GM12878 (cell line): ENCODE measurements around the gene MLLT3. TPM values are rescaled to one million over a fixed set of nuclear protein-coding genes. Genes with fewer than 3 reads are reported as not detected.

Experiments used
- ATAC-seq: fragments of 200-7000 bp; cut with Tn5 transposase; 3 replicates; pipeline ENCODE4 v1.9.1; 2020; ENCODE audit warnings: mild to moderate bottlenecking, moderate library complexity
- BruUV-seq: library from RNA; stranded (reverse); fragments of 400-500 nt; replicated peaks from 2 replicates; lab custom pipeline; 2021; lab: Mats Ljungman, UMichigan
- CTCF ChIA-PET: fragments of 300-600 bp; sonication (Branson Sonifier 250); formaldehyde crosslinking; extraction: SDS; loops from one replicate; lab custom pipeline; 2021; ENCODE audit warnings: inconsistent platforms; lab: Yijun Ruan, JAX
- POLR2A ChIA-PET: fragments of 350-600 bp; formaldehyde crosslinking; extraction: SDS; loops from one replicate; lab custom pipeline; 2021; ENCODE audit warnings: inconsistent platforms; lab: Charles Lee
- RAD21 ChIA-PET: fragments of 300-600 bp; sonication (Branson Sonifier 250); formaldehyde crosslinking; loops from one replicate; lab custom pipeline; 2023; ENCODE audit warnings: antibody characterized with exemption; ENCODE audit not compliant: unreplicated experiment; lab: Charles Lee
- SMC1A ChIA-PET: fragments of 300-600 bp; sonication (Branson Sonifier 250); formaldehyde crosslinking; loops from one replicate; lab custom pipeline; 2023; ENCODE audit not compliant: unreplicated experiment, uncharacterized antibody; lab: Charles Lee
- DNase-seq: peaks from one replicate; pipeline ENCODE4 v3.0.0-alpha.2; 2011; ENCODE audit warnings: low read depth, low spot score
- FAIRE-seq: peaks from 3 replicates; lab custom pipeline; 2011; peaks lifted over from hg19 to GRCh38; lab: Jason Lieb, UNC
- H2AFZ ChIP-seq: 2 replicates; pipeline ENCODE4 v1.6.0; 2011; ENCODE audit warnings: low read depth, low read length, control low read depth; ENCODE audit not compliant: control insufficient read depth
- H3K27ac ChIP-seq: 2 replicates; pipeline ENCODE4 v1.5.1; 2011; ENCODE audit warnings: control low read depth; ENCODE audit not compliant: control insufficient read depth, insufficient read depth
- H3K27me3 ChIP-seq, 2 experiments: replicated peaks in 1 of 2; 2 replicates each; pipeline versions ENCODE4 v1.6.0 to v1.6.1; 2011; ENCODE audit warnings: low read length in 1 of 2; ENCODE audit not compliant: control insufficient read depth in 2 of 2, insufficient read depth in 2 of 2
- H3K36me3 ChIP-seq, 2 experiments: 2 replicates each; pipeline ENCODE4 v1.5.1; 2011; ENCODE audit warnings: low read length in 1 of 2; ENCODE audit not compliant: control insufficient read depth in 2 of 2, insufficient read depth in 2 of 2
- H3K4me1 ChIP-seq: 2 replicates; pipeline ENCODE4 v1.6.1; 2011; ENCODE audit warnings: mild to moderate bottlenecking, low read length, moderate library complexity, mixed read lengths; ENCODE audit not compliant: control insufficient read depth, insufficient read depth
- H3K4me2 ChIP-seq: 2 replicates; pipeline ENCODE4 v1.6.0; 2011; ENCODE audit warnings: control low read depth; ENCODE audit not compliant: control insufficient read depth, insufficient read depth
- H3K4me3 ChIP-seq: fragments of 200-600 bp; sonication (generic); 2 replicates; pipeline ENCODE4 v1.5.1; 2016
- H3K79me2 ChIP-seq: 2 replicates; pipeline ENCODE4 v1.6.0; 2011; ENCODE audit warnings: low read length; ENCODE audit not compliant: control insufficient read depth, insufficient read depth
- H3K9ac ChIP-seq: 2 replicates; pipeline ENCODE4 v1.8.0; 2011; ENCODE audit warnings: low read length, control low read depth, mixed read lengths; ENCODE audit not compliant: control insufficient read depth, insufficient read depth
- H3K9me3 ChIP-seq: replicated peaks from 3 replicates; pipeline ENCODE4 v1.5.1; 2011; ENCODE audit warnings: mild to moderate bottlenecking, low read length; ENCODE audit not compliant: control insufficient read depth, insufficient read depth
- H4K20me1 ChIP-seq: 2 replicates; pipeline ENCODE4 v1.6.0; 2011; ENCODE audit not compliant: control insufficient read depth, insufficient read depth
- ATF2 ChIP-seq: IDR thresholded peaks from 2 replicates; pipeline ENCODE4 v1.6.1; 2012; ENCODE audit warnings: low read length, inconsistent platforms
- ATF3 ChIP-seq: IDR thresholded peaks from 2 replicates; pipeline ENCODE4 v1.6.1; 2011; ENCODE audit warnings: low read depth, mild to moderate bottlenecking, low read length, moderate library complexity, borderline replicate concordance; ENCODE audit errors: extremely low read depth
- CEBPB ChIP-seq, 2 experiments: fragments of 150-350 bp in 1 of 2; IDR thresholded peaks; 2 replicates each; pipeline ENCODE4 v1.6.1; 2012 to 2014; ENCODE audit warnings: low read depth in 2 of 2, low read length in 2 of 2, borderline replicate concordance in 1 of 2, inconsistent platforms in 1 of 2
- CHD2 ChIP-seq: IDR thresholded peaks from 2 replicates; pipeline ENCODE4 v1.6.1; 2011; ENCODE audit warnings: low read depth, low read length, improper control_type of control experiment, borderline replicate concordance
- E2F8 ChIP-seq: fragments of 450-650 bp; IDR thresholded peaks from 2 replicates; pipeline ENCODE4 v1.6.1; 2018; ENCODE audit warnings: mild to moderate bottlenecking, low read depth, moderate library complexity; ENCODE audit not compliant: partially characterized antibody
- EP300 ChIP-seq, 2 experiments: fragments of 150-350 bp in 1 of 2; IDR thresholded peaks; 2 replicates each; pipeline ENCODE4 v1.6.1; 2011 to 2012; ENCODE audit warnings: low read depth in 2 of 2, low read length in 2 of 2, borderline replicate concordance in 1 of 2, improper control_type of control experiment in 1 of 2, inconsistent platforms in 1 of 2; ENCODE audit not compliant: control insufficient read depth in 1 of 2
- JUND ChIP-seq: IDR thresholded peaks from 2 replicates; pipeline ENCODE4 v1.6.1; 2012; ENCODE audit warnings: low read depth, mild to moderate bottlenecking, low read length, improper control_type of control experiment, moderate library complexity
- KDM1A ChIP-seq: fragments of 200-600 bp; sonication (generic); IDR thresholded peaks from 2 replicates; pipeline ENCODE4 v1.6.1; 2016; ENCODE audit warnings: borderline replicate concordance
- MEF2A ChIP-seq: IDR thresholded peaks from 2 replicates; pipeline ENCODE4 v1.6.1; 2011; ENCODE audit warnings: low read depth, mild to moderate bottlenecking, low read length, moderate library complexity; ENCODE audit not compliant: insufficient read depth
- MEF2B ChIP-seq: fragments of 450-650 bp; IDR thresholded peaks from 2 replicates; pipeline ENCODE4 v1.6.1; 2018; ENCODE audit warnings: mild to moderate bottlenecking, moderate library complexity; ENCODE audit not compliant: partially characterized antibody, poor library complexity, severe bottlenecking
- MTA2 ChIP-seq: fragments of 450-650 bp; IDR thresholded peaks from 2 replicates; pipeline ENCODE4 v1.6.1; 2016; ENCODE audit warnings: low read depth, mild to moderate bottlenecking, moderate library complexity
- POLR2A ChIP-seq: IDR thresholded peaks from 2 replicates; pipeline ENCODE4 v1.6.1; 2011; ENCODE audit warnings: low read depth, mild to moderate bottlenecking, low read length
- RBBP5 ChIP-seq: fragments of 200-600 bp; sonication (generic); conservative IDR thresholded peaks from 2 replicates; pipeline ENCODE4 v1.6.1; 2016
- SIN3A ChIP-seq: IDR thresholded peaks from 2 replicates; pipeline ENCODE4 v1.6.1; 2012; ENCODE audit warnings: low read depth, low read length, improper control_type of control experiment
- SKIL ChIP-seq: fragments of 450-650 bp; IDR thresholded peaks from 2 replicates; pipeline ENCODE4 v1.6.1; 2017; ENCODE audit warnings: mild to moderate bottlenecking, low read depth, inconsistent platforms; ENCODE audit not compliant: poor library complexity, severe bottlenecking
- WGBS: methylation state at CpG from one replicate; pipeline ENCODE4 v1.1.6; 2016; ENCODE audit warnings: low lambda C conversion rate; ENCODE audit not compliant: insufficient replicate concordance, insufficient coverage; ENCODE audit errors: missing lambda C conversion rate; 5-methylcytosine and 5-hydroxymethylcytosine counted together
- in situ Hi-C: fragments of 300-500 bp; cut with MboI; formaldehyde crosslinking; loops from 9 replicates; pipeline ENCODE4 v1.14.3; 2018; ENCODE audit warnings: mixed read lengths
- intact Hi-C: fragments of 100-400 bp; cut with micrococcal nuclease; formaldehyde crosslinking; loops from one replicate; pipeline ENCODE4 v1.14.2; 2022; ENCODE audit not compliant: unreplicated experiment
- polyA plus RNA-seq, 11 experiments: library from polyadenylated mRNA; depleted of rRNA in 4 of 11; unstranded in 6 of 11; stranded (reverse) in 5 of 11; fragments of >200 nt; fragmentation: Nextera tagmentation in 4 of 11; fragmentation: Illumina TruSeq in 1 of 11; extraction: Ambion mirVana in 4 of 11; extraction: Trizol in 1 of 11; gene quantifications; 1 replicate in 1 of 11; 2 replicates in 10 of 11; pipeline versions ENCODE4 v1.2.1 to v1.2.3, GENCODE V29; 2011 to 2016; ENCODE audit warnings: inconsistent platforms in 2 of 11, missing spikeins in 2 of 11, low read depth in 1 of 11
- total RNA-seq, 4 experiments: library from RNA; depleted of rRNA in 3 of 4; stranded (reverse); fragments of >200 nt in 3 of 4; fragmentation: Illumina TruSeq in 1 of 4; extraction: Trizol in 1 of 4; gene quantifications; 2 replicates each; pipeline versions ENCODE4 v1.2.1 to v1.2.3, GENCODE V29; 2013 to 2021

MLLT3 gene
- total and polyA plus RNA-seq, 10 of the 15 experiments (the other 5 are each of a cell fraction or from before 2014, with no cell fraction given): 17.7 to 72.3 (median 35.6) TPM

- Histone ChIP-seq H3K36me3 (peaks cover 0 to 5% of the 10 kb centered on the region in 2 experiments; a peak in 1 of 4 replicates), H3K4me2 (no peak overlapping the region), H2AFZ (no peak overlapping the region), H3K79me2 (peaks cover 6% of the 10 kb centered on the region), H3K9ac (no peak overlapping the region), H3K4me3 (no peak overlapping the region), H3K27ac (no peak overlapping the region), H4K20me1 (no peaks in the 10 kb centered on the region), H3K4me1 (peaks cover 19% of the 10 kb centered on the region), H3K27me3 (no peaks in the 10 kb centered on the region), H3K9me3 (no peaks in the 10 kb centered on the region)
- ChIA-PET CTCF (interaction anchor here (0.7 to 1.6 kb wide), 7 partner anchors 8 to 122 kb away, joined by 3 to 5 read pairs (median 3); no protein-coding TSS in a partner anchor), RAD21 (interaction anchor here (1.8 kb wide), 1 partner anchor 185 kb away, joined by 6 read pairs; the partner anchor contains the start of gene MLLT3), SMC1A (interaction anchor here (0.7 to 2.2 kb wide), 13 partner anchors 8 to 181 kb away, joined by 3 to 8 read pairs (median 4); no protein-coding TSS in a partner anchor), POLR2A (interaction anchor here (1.1 to 1.9 kb wide), 2 partner anchors 10 to 12 kb away, joined by 3 to 9 read pairs; no protein-coding TSS in a partner anchor)
- FAIRE-seq: no peak
- 98% methylated on average over 2 of the region's 2 CpGs for WGBS
- BruUV-seq: no TSS peak
- in situ Hi-C loops: no loop called here
- no peak for ATAC-seq
- no peak for DNase-seq
- intact Hi-C loops: no loop called here
- TF ChIP-seq EP300 (IDR thresholded peaks at IDR 0.05; ENCODE audit: borderline replicate concordance in 1 of 2, control insufficient read depth in 1 of 2, low read depth in 2 of 2, low read length in 2 of 2) (no peak), ATF3 (no peak), CEBPB (IDR thresholded peaks at IDR 0.05; ENCODE audit: borderline replicate concordance in 1 of 2, low read depth in 2 of 2, low read length in 2 of 2) (no peak), RBBP5 (no peak), SKIL (no peak), CHD2 (no peak), E2F8 (no peak), MEF2A (no peak), ATF2 (no peak), KDM1A (no peak), MTA2 (no peak), JUND (no peak), MEF2B (no peak), SIN3A (no peak), POLR2A (no peak)
Measured at GRCh38 chr9:20437476-20437875, 184.8 kb downstream of the MLLT3 start.
